GM06990 (cell line): ENCODE measurements around the gene SMPD2.
"Not testable (repeated sequence)": the region's sequence is repeated elsewhere in the genome, so short reads cannot be mapped to it uniquely, and the experiment has no call there.

Source experiments
- DNase-seq: peaks from one replicate; pipeline ENCODE4 v3.0.0-alpha.2; 2011; ENCODE audit not compliant: insufficient read length; ENCODE audit errors: extremely low read depth
- H3K27me3 ChIP-seq: replicated peaks from 2 replicates; pipeline ENCODE4 v1.6.0; 2011; ENCODE audit warnings: low read length; ENCODE audit not compliant: control insufficient read depth, insufficient read depth
- H3K36me3 ChIP-seq: 2 replicates; pipeline ENCODE4 v1.5.1; 2011; ENCODE audit warnings: low read length; ENCODE audit not compliant: control insufficient read depth, insufficient read depth
- H3K4me3 ChIP-seq: replicated peaks from 2 replicates; pipeline ENCODE4 v1.5.1; 2011; ENCODE audit warnings: low read depth, mild to moderate bottlenecking, control low read depth, low read length
- TF ChIP-seq, protein P1 (sequence below): IDR thresholded peaks from 2 replicates; pipeline ENCODE4 v1.5.1; 2011; ENCODE audit warnings: low read length, control low read depth, mild to moderate bottlenecking, inconsistent platforms; ENCODE audit not compliant: insufficient read depth, poor library complexity, severe bottlenecking

The SMPD2 gene

DNA sequence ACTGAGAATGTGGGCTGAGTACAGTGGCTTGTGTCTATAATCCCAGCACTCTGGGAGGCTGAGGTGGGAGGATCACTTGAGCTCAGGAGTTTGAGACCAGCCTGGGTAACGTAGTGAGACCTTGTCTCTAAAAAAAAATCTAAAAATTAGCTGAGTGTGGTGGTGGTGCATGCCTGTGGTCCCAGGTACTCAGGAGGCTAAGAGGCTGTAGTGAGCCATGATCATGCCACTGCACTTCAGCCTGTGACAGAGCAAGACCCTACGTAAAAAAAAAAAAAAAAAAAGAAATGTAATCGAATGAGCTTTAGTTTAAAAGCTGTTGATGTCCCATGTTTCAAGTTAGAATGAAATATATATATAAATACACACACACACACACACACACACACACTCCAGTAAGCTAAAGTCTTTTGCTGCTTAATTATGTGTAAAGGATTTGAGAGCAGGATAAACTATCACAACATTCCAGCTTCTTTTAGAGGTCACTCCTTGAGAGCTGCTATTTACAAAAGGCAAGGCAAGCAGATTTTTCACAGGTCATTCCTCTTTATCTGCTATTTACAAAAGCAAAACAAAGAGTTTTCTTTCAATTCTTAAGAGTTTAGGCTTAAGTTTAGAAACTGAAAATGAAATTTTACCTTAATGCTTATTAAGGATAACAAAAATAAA, 19.8 kb downstream of the SMPD2 start:
- Histone ChIP-seq H3K36me3 (peaks cover 4% of the 10 kb centered on the region), H3K27me3 (no peaks in the 10 kb centered on the region), H3K4me3 (no peak overlapping the region; the same call in 1 of the 2 replicates)
- TF ChIP-seq, protein P1, sequence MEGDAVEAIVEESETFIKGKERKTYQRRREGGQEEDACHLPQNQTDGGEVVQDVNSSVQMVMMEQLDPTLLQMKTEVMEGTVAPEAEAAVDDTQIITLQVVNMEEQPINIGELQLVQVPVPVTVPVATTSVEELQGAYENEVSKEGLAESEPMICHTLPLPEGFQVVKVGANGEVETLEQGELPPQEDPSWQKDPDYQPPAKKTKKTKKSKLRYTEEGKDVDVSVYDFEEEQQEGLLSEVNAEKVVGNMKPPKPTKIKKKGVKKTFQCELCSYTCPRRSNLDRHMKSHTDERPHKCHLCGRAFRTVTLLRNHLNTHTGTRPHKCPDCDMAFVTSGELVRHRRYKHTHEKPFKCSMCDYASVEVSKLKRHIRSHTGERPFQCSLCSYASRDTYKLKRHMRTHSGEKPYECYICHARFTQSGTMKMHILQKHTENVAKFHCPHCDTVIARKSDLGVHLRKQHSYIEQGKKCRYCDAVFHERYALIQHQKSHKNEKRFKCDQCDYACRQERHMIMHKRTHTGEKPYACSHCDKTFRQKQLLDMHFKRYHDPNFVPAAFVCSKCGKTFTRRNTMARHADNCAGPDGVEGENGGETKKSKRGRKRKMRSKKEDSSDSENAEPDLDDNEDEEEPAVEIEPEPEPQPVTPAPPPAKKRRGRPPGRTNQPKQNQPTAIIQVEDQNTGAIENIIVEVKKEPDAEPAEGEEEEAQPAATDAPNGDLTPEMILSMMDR, result no peak
- no peak for DNase-seq

DNA sequence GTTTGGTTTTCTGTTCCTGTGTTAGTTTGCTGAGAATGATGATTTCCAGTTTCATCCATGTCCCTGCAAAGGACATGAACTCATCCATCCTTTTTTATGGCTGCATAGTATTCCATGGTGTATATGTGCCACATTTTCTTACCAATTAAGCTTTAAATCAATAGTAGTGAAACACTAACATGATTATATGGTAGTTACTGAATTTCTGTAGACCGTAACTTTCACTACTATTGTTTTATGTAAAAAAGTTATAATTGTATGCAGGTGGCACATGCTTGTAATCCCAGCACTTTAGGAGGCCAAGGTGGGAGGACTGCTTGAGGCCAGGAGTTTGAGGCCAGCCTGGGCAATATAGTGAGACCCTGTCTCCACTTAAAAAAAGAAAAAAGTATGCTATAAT, 20.7 kb downstream of the SMPD2 start:
- H3K4me3 ChIP-seq, DNase-seq, H3K27me3 ChIP-seq, H3K36me3 ChIP-seq: not testable (repeated sequence)

DNA sequence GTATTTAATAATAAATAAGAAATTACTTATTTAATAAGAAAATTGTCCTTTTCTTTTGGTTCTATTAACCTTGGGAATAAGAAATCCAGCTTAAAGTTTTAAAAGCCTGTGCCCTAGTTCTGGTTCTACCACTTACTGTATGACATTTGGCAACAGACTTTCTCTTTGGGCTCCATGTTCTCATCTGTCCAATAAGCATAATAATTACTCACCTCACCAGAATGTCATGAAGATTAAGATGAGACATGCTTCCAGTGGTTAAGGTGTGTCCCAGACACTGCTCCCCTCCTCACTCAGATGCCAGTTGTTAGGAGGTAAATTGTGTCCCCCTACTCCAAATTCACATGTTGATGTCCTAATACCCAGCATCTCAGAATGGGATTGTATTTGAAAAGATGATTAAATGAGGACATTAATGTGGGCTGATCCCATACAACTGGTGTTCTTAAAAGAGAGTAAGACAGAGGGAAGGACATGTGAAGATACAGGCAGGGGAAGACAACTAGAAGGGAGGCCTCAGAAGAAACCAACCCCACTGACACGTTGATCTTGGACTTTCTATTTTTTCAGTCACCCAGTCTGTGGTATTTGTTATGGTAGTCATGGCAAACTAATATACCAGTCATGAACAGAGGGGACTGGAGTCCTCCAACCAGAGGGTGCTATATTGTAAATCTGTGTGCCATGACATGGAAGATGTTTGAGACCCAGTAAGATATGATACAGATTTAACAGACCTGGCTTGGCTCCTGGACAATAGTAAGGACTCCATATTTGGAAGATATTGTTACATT, 21.4 kb downstream of the SMPD2 start:
- Histone ChIP-seq H3K27me3 (no peaks in the 10 kb centered on the region), H3K36me3 (peaks cover 10% of the 10 kb centered on the region), H3K4me3 (no peak overlapping the region)
- TF ChIP-seq, protein P1, result no peak
- no peak for DNase-seq

DNA sequence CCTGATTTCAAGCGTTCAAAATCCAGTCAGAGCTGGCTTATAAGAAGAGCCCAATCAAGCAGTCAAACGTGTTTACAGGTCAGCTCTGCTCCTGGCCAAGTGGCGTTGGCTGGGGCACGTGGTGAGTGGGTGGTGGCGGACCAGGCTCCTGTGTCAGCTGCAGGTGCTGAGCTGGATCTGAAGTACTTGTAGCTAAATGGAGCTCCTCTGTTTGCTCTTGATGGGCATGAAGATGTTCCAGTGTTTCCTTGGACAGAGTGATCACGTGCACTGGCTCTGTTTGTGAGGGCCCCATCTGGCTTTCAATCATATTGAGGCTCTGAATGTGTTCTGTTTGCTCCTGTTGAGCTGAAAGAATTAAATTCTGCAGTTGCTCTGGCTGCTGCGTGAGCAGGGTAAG, 25.2 kb downstream of the SMPD2 start:
- no peak for DNase-seq
- TF ChIP-seq, protein P1, result no peak
- H3K27me3 ChIP-seq, result no peaks in the 10 kb centered on the region
- H3K36me3 ChIP-seq, result peaks cover 21% of the 10 kb centered on the region
- H3K4me3 ChIP-seq, result no peak overlapping the region

DNA sequence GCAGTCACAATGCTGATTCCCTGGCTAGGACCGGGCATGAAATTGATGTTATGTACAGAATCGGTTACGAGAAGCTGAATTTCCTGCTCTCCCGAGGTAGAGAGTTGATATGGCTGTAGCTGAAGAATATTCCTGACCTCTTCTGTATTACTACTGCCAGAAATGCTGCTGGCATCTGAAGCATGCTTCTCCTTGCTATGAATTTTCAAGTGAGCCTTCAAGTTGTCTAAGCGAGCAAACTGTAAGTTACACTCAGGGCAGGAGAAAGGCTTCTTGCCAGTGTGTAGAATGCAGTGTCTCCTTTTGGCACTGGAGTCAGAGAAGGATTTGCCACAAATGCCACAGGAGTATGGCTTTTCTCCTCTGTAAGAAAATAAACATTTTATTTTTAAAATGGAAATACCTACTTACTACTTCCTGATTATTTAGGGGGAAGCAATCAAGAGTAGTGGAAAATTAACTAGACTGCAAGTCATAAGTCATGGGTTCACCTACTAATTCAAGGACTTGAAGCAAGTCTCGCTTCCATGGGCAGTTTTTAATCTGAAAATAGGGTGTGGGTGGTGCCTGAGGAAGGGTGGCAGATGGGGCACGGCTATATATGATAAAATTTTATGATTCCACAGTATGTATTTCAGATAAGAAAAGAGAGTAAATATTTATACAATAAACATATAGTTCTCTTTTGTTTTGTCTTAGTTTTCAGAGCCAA, 25.8 kb downstream of the SMPD2 start:
- Histone ChIP-seq H3K4me3 (no peak overlapping the region), H3K27me3 (no peaks in the 10 kb centered on the region), H3K36me3 (peaks cover 25% of the 10 kb centered on the region)
- DNase-seq, result no peak
- TF ChIP-seq, protein P1, result no peak

DNA sequence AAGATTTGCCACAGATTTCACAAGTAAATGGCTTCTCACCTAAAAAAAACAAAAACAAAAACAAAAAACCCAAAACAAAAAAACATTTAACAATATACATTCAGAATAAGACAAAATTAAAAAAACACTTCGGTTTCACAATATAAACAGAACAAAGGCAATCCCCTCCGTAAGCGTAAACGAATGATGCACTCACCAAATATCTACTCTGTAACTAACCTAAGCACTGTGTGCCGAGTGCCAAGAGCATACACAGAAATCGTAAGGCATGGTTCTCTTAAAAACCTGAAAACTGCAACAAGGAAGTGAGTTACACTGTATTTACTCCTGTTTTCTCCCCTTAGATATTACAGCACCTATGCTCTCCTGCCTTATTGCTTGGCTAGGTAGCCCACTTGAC, 27.2 kb downstream of the SMPD2 start:
- TF ChIP-seq, protein P1, result no peak
- Histone ChIP-seq H3K4me3 (no peak overlapping the region), H3K27me3 (no peaks in the 10 kb centered on the region), H3K36me3 (peaks cover 24% of the 10 kb centered on the region)
- DNase-seq, result no peak
